HCT116 (cell line): ENCODE results near the gene LCE2A. TPM values are rescaled to one million over a fixed set of nuclear protein-coding genes. Genes with fewer than 3 reads are reported as not detected.

ENCODE experiments used
- ATAC-seq: fragments of 200-7000 bp; cut with Tn5 transposase; 2 replicates; pipeline ENCODE4 v1.9.1; 2020; ENCODE audit warnings: mild to moderate bottlenecking, moderate library complexity
- BruUV-seq: library from RNA; stranded (reverse); fragments of 400-500 nt; replicated peaks from 2 replicates; lab custom pipeline; 2021; lab: Mats Ljungman, UMichigan
- CTCF ChIA-PET: fragments of 300-600 bp; sonication (Branson Sonifier 250); formaldehyde crosslinking; loops from one replicate; lab custom pipeline; 2021; ENCODE audit warnings: antibody characterized with exemption; lab: Charles Lee
- POLR2A ChIA-PET: fragments of 300-600, 350-600 bp; sonication (Branson Sonifier 250); formaldehyde crosslinking; loops from one replicate; lab custom pipeline; 2021; ENCODE audit warnings: antibody characterized with exemption; lab: Charles Lee
- RAD21 ChIA-PET, 2 experiments: fragments of 300-600 bp; sonication (Branson Sonifier 250); formaldehyde crosslinking; loops; one replicate each; lab custom pipeline; 2023; ENCODE audit warnings: low total read pairs in 2 of 2; ENCODE audit not compliant: uncharacterized antibody in 2 of 2, unreplicated experiment in 2 of 2, low non-redundant PET in 1 of 2; lab: Charles Lee
- DNase-seq: peaks from one replicate; pipeline ENCODE4 v3.0.0-alpha.2; 2010; ENCODE audit warnings: low read depth, low spot score
- H2AFZ ChIP-seq: fragments of 200-600 bp; shearing (Covaris generic), sonication (generic); 2 replicates; pipeline ENCODE4 v1.6.1; 2017; ENCODE audit warnings: low read depth, mixed run types, mixed read lengths, antibody characterized with exemption, low read length; ENCODE audit not compliant: poor library complexity, severe bottlenecking
- H3K27ac ChIP-seq: 2 replicates; pipeline ENCODE4 v1.5.1; 2012; ENCODE audit warnings: low read depth, low read length
- H3K27me3 ChIP-seq: fragments of 200-600 bp; sonication (generic); 2 replicates; pipeline ENCODE4 v1.6.1; 2016; ENCODE audit warnings: mixed run types, low read length, mixed read lengths; ENCODE audit not compliant: insufficient read depth
- H3K36me3 ChIP-seq, 2 experiments: fragments of 200-500 bp in 1 of 2; fragments of 200-600 bp in 1 of 2; sonication (Bioruptor generic) in 1 of 2; sonication (generic) in 1 of 2; 2 replicates each; pipeline versions ENCODE4 v1.5.1 to v1.6.1; 2014 to 2016; ENCODE audit warnings: low read length in 2 of 2, inconsistent platforms in 1 of 2, mixed read lengths in 1 of 2, mixed run types in 1 of 2; ENCODE audit not compliant: insufficient read depth in 2 of 2, control insufficient read depth in 1 of 2
- H3K4me1 ChIP-seq, 2 experiments: fragments of 200-600 bp in 1 of 2; sonication (generic) in 1 of 2; 2 replicates each; pipeline versions ENCODE4 v1.5.1 to v1.6.1; 2012 to 2017; ENCODE audit warnings: low read length in 2 of 2, inconsistent platforms in 1 of 2, mild to moderate bottlenecking in 1 of 2, mixed read lengths in 1 of 2, mixed run types in 1 of 2, moderate library complexity in 1 of 2; ENCODE audit not compliant: insufficient read depth in 2 of 2, control insufficient read depth in 1 of 2
- H3K4me2 ChIP-seq: fragments of 200-600 bp; sonication (generic); 2 replicates; pipeline ENCODE4 v1.6.1; 2017; ENCODE audit warnings: mixed run types, low read length, mixed read lengths
- H3K4me3 ChIP-seq, 2 experiments: fragments of 200-600 bp in 1 of 2; sonication (generic) in 1 of 2; replicated peaks in 1 of 2; 2 replicates each; pipeline ENCODE4 v1.5.1; 2011 to 2016; ENCODE audit warnings: low read length in 2 of 2, control low read depth in 1 of 2, low read depth in 1 of 2, mild to moderate bottlenecking in 1 of 2, mixed read lengths in 1 of 2, mixed run types in 1 of 2
- H3K79me2 ChIP-seq: fragments of 200-600 bp; sonication (generic); 2 replicates; pipeline ENCODE4 v1.6.1; 2017; ENCODE audit warnings: mild to moderate bottlenecking, mixed run types, low read length, moderate library complexity, mixed read lengths; ENCODE audit not compliant: insufficient read depth
- H3K9ac ChIP-seq: fragments of 200-600 bp; sonication (generic); 2 replicates; pipeline ENCODE4 v1.6.1; 2016; ENCODE audit warnings: low read length, mixed read lengths
- H3K9me2 ChIP-seq: fragments of 200-600 bp; sonication (generic), shearing (Covaris generic); 2 replicates; pipeline ENCODE4 v1.6.1; 2017; ENCODE audit warnings: mixed run types, mild to moderate bottlenecking, moderate library complexity; ENCODE audit not compliant: insufficient read depth
- H3K9me3 ChIP-seq, 2 experiments: fragments of 200-500 bp in 1 of 2; fragments of 200-600 bp in 1 of 2; sonication (Bioruptor generic) in 1 of 2; sonication (generic) in 1 of 2; 2 replicates each; pipeline ENCODE4 v1.6.1; 2014 to 2017; ENCODE audit warnings: low read length in 2 of 2, mixed read lengths in 2 of 2, inconsistent platforms in 1 of 2, low read depth in 1 of 2, mild to moderate bottlenecking in 1 of 2, mixed run types in 1 of 2, moderate library complexity in 1 of 2; ENCODE audit not compliant: control insufficient read depth in 1 of 2, insufficient read depth in 1 of 2
- H4K20me1 ChIP-seq: fragments of 200-600 bp; sonication (generic), shearing (Covaris generic); 2 replicates; pipeline ENCODE4 v1.6.1; 2017; ENCODE audit warnings: mixed run types, mild to moderate bottlenecking, moderate library complexity; ENCODE audit not compliant: insufficient read depth
- CBX3 ChIP-seq: IDR thresholded peaks from 2 replicates; pipeline ENCODE4 v1.6.1; 2012; ENCODE audit warnings: low read depth
- CEBPB ChIP-seq: IDR thresholded peaks from 2 replicates; pipeline ENCODE4 v1.6.1; 2012; ENCODE audit warnings: low read depth
- EGR1 ChIP-seq: IDR thresholded peaks from 2 replicates; pipeline ENCODE4 v1.6.1; 2012; ENCODE audit warnings: low read depth
- EZH2 ChIP-seq: fragments of 200-600 bp; sonication (generic); IDR thresholded peaks from 2 replicates; pipeline ENCODE4 v1.6.1; 2017; ENCODE audit warnings: antibody characterized with exemption, mixed run types
- EZH2phosphoT487 ChIP-seq: fragments of 200-600 bp; IDR thresholded peaks from 2 replicates; pipeline ENCODE4 v1.6.1; 2018; ENCODE audit warnings: antibody characterized with exemption, borderline replicate concordance
- FOSL1 ChIP-seq: IDR thresholded peaks from 2 replicates; pipeline ENCODE4 v1.6.1; 2012; ENCODE audit warnings: low read depth
- JUND ChIP-seq: IDR thresholded peaks from 2 replicates; pipeline ENCODE4 v1.6.1; 2012
- POLR2AphosphoS5 ChIP-seq: IDR thresholded peaks from 2 replicates; pipeline ENCODE4 v1.6.1; 2011; ENCODE audit warnings: mild to moderate bottlenecking, low read depth, low read length, moderate library complexity
- RAD21 ChIP-seq: IDR thresholded peaks from 2 replicates; pipeline ENCODE4 v1.6.1; 2012; ENCODE audit warnings: low read depth, mild to moderate bottlenecking
- SIN3A ChIP-seq: IDR thresholded peaks from 2 replicates; pipeline ENCODE4 v1.6.1; 2012; ENCODE audit warnings: low read depth
- SP1 ChIP-seq: IDR thresholded peaks from 2 replicates; pipeline ENCODE4 v1.6.1; 2012; ENCODE audit warnings: low read depth
- SRF ChIP-seq: IDR thresholded peaks from 2 replicates; pipeline ENCODE4 v1.6.1; 2012; ENCODE audit warnings: low read depth
- TCF7L2 ChIP-seq: IDR thresholded peaks from 2 replicates; pipeline ENCODE4 v1.7.0; 2011; ENCODE audit warnings: borderline replicate concordance, inconsistent platforms; ENCODE audit not compliant: insufficient read depth, insufficient read length; ENCODE audit errors: extremely low read depth
- ZFX ChIP-seq: fragments of 450-650 bp; IDR thresholded peaks from 2 replicates; pipeline ENCODE4 v1.6.1; 2017
- ZNF274 ChIP-seq: fragments of 200-500 bp; sonication (Bioruptor generic); IDR thresholded peaks from 2 replicates; pipeline ENCODE4 v1.6.1; 2014; ENCODE audit warnings: mild to moderate bottlenecking, low read depth, low read length, inconsistent platforms
- intact Hi-C: fragments of 100-400 bp; cut with micrococcal nuclease; formaldehyde crosslinking; loops from 2 replicates; pipeline ENCODE4 v1.10.0; 2022
- total RNA-seq: library from RNA; stranded (reverse); gene quantifications from one replicate; pipeline ENCODE4 v1.2.1, GENCODE V29; 2021; ENCODE audit not compliant: unreplicated experiment
- TF ChIP-seq, protein P1 (sequence below), 3 experiments: fragments of 200-600 bp in 1 of 3; sonication (generic) in 1 of 3; IDR thresholded peaks in 2 of 3; conservative IDR thresholded peaks in 1 of 3; 2 replicates each; pipeline ENCODE4 v1.5.1; 2012 to 2017; ENCODE audit warnings: low read depth in 2 of 3, low read length in 2 of 3, antibody characterized with exemption in 1 of 3, borderline replicate concordance in 1 of 3, control low read depth in 1 of 3, mild to moderate bottlenecking in 1 of 3, mixed read lengths in 1 of 3, mixed run types in 1 of 3, moderate library complexity in 1 of 3; ENCODE audit not compliant: insufficient read depth in 1 of 3
- TF ChIP-seq, protein P2 (sequence below): IDR thresholded peaks from 2 replicates; pipeline ENCODE4 v1.6.1; 2012
- TF ChIP-seq, protein P3 (sequence below): IDR thresholded peaks from 2 replicates; pipeline ENCODE4 v1.6.1; 2011; ENCODE audit warnings: mild to moderate bottlenecking, low read length, moderate library complexity; ENCODE audit not compliant: insufficient replicate concordance; ENCODE audit errors: extremely low read depth
- TF ChIP-seq, protein P4 (sequence below): IDR thresholded peaks from 2 replicates; pipeline ENCODE4 v1.6.1; 2012

Gene LCE2A
- total RNA-seq, 1 experiment from 2014 or later = not detected

DNA sequence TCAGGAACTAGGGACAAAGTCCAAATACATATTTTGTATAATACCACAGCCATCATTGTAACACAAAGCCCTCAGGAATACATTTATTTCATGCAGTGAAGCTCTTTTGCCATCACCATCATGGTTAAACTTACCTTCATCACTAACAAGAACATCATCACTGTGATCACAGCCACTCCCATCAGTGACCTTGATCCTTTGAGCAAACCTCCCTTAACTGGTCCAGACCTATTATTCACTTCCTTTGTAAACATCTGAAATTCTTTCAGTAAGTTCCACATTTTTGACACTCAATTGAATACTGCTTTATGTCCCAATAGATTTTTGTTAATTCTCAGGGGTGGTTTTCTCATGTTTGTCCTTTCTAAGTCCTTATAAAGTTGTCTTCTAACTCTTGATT, 43.5 kb downstream of the LCE2A start (continued):
- TF ChIP-seq, protein P1, sequence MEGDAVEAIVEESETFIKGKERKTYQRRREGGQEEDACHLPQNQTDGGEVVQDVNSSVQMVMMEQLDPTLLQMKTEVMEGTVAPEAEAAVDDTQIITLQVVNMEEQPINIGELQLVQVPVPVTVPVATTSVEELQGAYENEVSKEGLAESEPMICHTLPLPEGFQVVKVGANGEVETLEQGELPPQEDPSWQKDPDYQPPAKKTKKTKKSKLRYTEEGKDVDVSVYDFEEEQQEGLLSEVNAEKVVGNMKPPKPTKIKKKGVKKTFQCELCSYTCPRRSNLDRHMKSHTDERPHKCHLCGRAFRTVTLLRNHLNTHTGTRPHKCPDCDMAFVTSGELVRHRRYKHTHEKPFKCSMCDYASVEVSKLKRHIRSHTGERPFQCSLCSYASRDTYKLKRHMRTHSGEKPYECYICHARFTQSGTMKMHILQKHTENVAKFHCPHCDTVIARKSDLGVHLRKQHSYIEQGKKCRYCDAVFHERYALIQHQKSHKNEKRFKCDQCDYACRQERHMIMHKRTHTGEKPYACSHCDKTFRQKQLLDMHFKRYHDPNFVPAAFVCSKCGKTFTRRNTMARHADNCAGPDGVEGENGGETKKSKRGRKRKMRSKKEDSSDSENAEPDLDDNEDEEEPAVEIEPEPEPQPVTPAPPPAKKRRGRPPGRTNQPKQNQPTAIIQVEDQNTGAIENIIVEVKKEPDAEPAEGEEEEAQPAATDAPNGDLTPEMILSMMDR (IDR thresholded peaks at IDR 0.05 in 2 of 3, conservative IDR thresholded peaks at IDR 0.05 in 1 of 3; ENCODE audit: borderline replicate concordance in 1 of 3, insufficient read depth in 1 of 3, low read depth in 2 of 3, low read length in 2 of 3) = no peak
- TF ChIP-seq SRF (no peak), EZH2phosphoT487 (no peak)
- TF ChIP-seq, protein P2, sequence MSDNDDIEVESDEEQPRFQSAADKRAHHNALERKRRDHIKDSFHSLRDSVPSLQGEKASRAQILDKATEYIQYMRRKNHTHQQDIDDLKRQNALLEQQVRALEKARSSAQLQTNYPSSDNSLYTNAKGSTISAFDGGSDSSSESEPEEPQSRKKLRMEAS = no peak

DNA sequence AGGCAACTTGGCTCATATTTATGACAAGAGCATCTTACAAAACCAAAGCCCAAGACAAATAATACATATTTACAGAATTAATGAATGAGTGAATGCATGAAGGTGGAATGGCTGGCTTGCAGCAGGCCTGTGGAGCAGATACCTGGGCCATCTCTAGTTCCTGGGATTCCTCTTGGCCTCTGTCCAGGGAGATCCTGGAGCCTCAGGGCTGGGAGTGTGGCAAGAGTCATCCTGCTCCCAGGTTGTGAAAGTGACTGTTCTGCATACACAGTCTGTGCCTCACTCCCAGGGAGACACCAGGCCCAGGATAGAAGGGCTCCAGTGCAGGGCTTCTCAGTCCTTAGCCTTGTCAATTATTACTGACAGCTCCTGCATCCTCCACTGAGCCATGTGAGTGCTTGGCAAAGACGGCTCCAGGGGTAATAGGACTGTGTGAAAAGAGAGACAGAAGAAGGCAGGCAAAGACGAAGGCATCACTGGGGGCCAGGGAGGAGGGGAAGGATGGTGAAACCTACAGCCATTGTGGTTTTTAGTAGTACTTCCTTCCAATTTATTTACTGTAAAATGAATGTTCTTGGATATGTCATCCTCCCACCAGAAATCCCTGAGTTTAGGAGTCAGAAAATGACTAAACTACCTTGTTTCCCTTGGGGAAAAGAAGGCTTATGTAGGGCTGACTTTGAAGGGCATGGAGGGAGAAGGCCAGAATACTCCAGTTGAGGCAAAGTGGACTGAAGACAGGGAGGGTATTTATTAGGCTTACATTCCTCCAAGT, 45.4 kb downstream of the LCE2A start:
- H3K27ac ChIP-seq = no peak overlapping the region
- no TSS peak for BruUV-seq
- RAD21 ChIA-PET = no interaction called here
- TF ChIP-seq EGR1 (no peak), SIN3A (no peak), SRF (no peak), EZH2phosphoT487 (no peak), SP1 (no peak), FOSL1 (no peak), ZFX (no peak), POLR2AphosphoS5 (no peak), TCF7L2 (no peak), RAD21 (no peak), ZNF274 (no peak), CEBPB (no peak), EZH2 (no peak), JUND (no peak), CBX3 (no peak)
- TF ChIP-seq, protein P3, sequence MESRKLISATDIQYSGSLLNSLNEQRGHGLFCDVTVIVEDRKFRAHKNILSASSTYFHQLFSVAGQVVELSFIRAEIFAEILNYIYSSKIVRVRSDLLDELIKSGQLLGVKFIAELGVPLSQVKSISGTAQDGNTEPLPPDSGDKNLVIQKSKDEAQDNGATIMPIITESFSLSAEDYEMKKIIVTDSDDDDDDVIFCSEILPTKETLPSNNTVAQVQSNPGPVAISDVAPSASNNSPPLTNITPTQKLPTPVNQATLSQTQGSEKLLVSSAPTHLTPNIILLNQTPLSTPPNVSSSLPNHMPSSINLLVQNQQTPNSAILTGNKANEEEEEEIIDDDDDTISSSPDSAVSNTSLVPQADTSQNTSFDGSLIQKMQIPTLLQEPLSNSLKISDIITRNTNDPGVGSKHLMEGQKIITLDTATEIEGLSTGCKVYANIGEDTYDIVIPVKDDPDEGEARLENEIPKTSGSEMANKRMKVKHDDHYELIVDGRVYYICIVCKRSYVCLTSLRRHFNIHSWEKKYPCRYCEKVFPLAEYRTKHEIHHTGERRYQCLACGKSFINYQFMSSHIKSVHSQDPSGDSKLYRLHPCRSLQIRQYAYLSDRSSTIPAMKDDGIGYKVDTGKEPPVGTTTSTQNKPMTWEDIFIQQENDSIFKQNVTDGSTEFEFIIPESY = no peak
- TF ChIP-seq, protein P1 (IDR thresholded peaks at IDR 0.05 in 2 of 3, conservative IDR thresholded peaks at IDR 0.05 in 1 of 3; ENCODE audit: borderline replicate concordance in 1 of 3, insufficient read depth in 1 of 3, low read depth in 2 of 3, low read length in 2 of 3) = no peak
- TF ChIP-seq, protein P4, sequence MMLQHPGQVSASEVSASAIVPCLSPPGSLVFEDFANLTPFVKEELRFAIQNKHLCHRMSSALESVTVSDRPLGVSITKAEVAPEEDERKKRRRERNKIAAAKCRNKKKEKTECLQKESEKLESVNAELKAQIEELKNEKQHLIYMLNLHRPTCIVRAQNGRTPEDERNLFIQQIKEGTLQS = no peak

More for the DNA sequence above, 45.4 kb downstream of the LCE2A start:
- Histone ChIP-seq H3K36me3 (no peaks in the 10 kb centered on the region), H3K9ac (no peak overlapping the region), H3K4me3 (no peak overlapping the region), H3K4me2 (no peak overlapping the region), H2AFZ (no peak overlapping the region), H3K27me3 (peaks cover 27% of the 10 kb centered on the region), H3K4me1 (no peaks in the 10 kb centered on the region), H3K79me2 (no peaks in the 10 kb centered on the region), H3K9me2 (no peaks in the 10 kb centered on the region), H4K20me1 (no peaks in the 10 kb centered on the region), H3K9me3 (no peaks in the 10 kb centered on the region)
- DNase-seq (no peak), ATAC-seq (no peak)
- ChIA-PET CTCF (no interaction called here), POLR2A (no interaction called here)
- intact Hi-C loops = no loop called here
